DMS153 treated with DMSO at 0.1 percent for 48 hours (cell line): ENCODE measurements around the gene TMEM179.
"Not testable (repeated sequence)": the region's sequence is repeated elsewhere in the genome, so short reads cannot be mapped to it uniquely, and the experiment has no call there.

Experiments used
- DNase-seq: peaks from one replicate; lab custom pipeline; 2025; ENCODE audit not compliant: unreplicated experiment; lab: John Stamatoyannopoulos, UW

TMEM179 gene

DNA sequence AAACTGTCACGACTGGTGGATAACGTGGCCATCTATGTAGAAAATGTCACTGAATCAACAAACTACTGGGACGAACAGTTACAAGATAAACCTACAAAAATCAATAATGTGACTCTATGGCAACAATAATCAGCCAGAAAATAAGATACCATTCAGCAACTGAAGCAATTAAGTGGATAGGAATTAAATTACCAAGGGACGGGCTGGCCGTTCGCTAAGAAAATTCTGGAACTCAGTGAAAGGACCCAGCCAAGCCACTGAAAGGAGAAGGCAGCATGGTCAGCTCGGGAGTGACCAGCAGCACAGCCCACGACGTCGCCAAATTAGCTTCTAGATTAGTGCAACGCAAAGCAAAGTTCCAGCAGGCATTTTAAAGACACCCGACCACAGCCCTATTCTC lies 33.6 kb upstream of the TMEM179 start:
- DNase-seq: no peak

DNA sequence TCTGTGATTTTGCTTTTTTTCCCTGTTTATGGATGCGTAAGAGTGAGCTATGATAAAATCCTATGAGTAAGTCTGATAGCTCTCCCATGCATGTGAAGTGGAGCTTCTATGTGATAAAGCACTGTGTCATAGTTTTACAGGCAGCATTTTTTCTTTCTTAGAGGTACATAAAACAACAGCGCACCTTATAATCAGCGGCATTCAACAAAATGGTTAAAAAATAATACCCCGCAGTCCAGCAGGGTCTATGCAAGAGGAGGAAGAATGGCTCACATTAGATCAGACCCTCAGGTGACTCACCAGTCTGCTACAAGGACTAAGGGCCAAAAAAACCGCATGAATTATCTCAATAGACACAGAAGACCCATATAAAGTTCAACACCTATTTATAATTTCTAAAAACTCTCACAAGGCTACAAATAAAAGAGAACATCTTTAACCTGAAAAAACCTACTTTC lies 33.0 kb upstream of the TMEM179 start:
- DNase-seq: no peak

DNA sequence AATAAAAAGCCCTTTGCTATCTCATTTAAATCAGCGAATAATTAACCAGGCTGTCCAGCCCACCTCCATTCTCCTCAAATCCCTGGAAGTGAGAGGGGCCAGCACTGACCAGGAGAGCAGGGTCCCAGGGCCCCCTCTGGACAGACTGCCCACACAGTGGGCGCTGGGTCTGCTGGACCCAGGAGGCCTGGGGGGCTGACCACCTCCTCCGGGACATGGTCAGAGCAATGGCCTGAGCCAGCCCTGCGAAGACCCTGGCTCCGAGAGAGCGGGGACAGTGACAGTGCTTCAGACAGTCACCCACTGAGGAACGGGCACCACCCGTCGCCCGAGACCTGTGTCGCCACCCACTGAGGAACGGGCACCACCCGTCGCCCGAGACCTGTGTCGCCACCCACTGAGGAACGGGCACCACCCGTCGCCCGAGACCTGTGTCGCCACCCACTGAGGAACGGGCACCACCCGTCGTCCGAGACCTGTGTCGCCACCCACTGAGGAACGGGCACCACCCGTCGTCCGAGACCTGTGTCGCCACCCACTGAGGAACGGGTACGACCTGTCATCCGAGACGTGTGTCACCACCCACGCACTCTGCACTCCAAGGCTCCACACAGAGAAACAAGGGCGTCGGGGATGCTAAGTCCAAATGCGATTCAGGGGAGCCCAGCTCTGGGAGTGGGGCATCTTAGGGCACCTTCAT lies 32.4 kb upstream of the TMEM179 start:
- DNase-seq: not testable (repeated sequence)

DNA sequence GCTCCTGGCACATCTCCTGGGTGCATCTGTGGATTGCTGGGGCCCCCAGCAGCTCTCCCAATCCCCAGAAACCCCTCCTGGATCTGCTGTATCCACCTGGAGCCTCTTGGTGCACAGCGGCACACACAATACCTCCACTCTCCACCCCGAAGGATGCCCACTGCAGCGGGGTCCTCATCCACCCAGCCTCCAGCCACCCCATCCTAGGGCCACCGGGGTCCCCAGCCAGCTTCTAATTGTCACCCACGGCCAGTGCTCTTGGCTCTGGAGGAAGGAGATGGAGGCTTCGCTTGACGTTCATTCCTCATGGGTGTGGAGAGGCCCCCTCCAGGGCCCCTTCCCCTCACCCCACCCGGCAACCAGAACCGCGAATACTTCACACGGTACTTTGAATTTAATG lies 31.6 kb upstream of the TMEM179 start:
- no peak for DNase-seq

DNA sequence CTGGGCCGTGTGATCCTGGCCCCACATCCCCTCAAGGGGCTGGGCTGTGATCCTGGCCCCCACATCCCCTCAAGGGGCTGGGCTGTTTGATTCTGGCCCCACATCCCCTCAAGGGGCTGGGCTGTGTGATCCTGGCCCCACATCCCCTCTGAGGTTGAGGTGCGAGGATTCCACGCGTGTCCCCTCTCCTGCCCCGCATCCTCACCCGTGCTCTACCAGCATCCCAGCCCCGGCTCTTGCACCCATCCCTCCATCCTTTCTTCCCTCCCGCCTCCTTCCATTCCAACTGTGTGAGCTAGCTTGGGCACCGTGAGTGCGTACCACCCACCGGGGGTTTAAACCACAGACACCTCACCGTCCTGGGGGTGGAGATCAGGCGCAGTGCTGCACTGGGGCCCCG lies 31.1 kb upstream of the TMEM179 start:
- no peak for DNase-seq

DNA sequence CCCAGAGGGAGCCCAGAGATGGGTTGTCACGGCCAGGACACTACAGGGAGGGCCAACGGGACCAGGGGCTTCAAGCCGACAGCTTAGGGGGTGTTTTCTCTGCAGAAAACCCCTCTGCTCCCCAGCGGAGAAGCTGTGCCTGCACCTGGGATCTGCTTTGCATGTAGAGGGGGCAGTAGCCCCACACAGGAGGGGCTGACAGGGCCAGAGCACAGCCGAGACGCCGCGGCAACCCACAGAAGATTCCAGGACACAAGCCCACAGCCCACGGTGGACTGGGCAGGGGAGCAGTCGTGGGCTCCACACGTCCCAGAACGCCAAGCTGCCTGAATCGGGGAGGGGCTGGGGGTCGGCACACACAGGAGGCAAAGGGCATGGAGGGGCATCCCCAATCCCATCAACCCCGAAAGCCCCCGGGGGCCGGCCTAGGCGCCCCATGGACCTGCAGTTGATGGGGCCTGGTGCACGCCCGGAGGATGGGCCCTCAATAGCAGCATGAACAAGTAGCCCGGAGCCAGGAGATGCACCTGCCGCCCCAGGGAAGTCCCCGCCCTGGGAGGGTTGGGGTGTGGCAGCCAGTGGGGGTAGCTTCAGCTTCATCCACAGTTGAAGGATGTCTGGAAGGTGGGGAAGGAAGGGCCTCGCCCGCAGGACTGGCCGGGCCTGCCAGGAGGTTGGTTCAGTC lies 30.5 kb upstream of the TMEM179 start:
- no peak for DNase-seq

DNA sequence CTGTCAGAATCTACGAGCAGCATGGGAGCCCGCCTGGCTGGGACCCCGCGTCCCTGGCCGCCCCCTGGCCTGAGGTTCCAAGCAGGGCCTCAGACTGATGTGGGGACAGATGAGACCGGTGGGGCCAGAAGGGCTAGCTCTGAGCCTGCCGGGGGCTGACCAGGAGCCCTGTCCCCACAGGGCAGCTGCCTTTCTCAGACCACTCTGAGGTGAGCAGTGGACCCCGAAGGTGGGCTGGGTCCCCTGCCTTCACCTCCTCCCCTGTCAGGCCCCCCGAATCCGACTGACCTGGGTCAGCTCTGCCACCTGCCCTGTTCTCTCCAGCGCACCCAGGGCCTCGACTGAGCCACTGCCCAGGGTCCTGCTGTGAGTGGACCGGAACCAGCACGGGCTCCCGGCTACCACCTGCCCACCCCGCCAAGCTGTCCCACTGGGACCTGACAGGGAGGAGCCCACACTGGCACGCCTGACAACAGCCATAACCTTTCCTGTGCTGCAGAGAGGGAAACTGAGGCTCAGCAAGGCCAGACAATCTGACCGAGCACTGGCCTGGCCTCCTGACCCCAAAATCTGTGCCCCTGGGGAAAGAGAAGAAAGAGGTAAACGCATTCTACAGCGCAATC lies 29.7 kb upstream of the TMEM179 start:
- no peak for DNase-seq

DNA sequence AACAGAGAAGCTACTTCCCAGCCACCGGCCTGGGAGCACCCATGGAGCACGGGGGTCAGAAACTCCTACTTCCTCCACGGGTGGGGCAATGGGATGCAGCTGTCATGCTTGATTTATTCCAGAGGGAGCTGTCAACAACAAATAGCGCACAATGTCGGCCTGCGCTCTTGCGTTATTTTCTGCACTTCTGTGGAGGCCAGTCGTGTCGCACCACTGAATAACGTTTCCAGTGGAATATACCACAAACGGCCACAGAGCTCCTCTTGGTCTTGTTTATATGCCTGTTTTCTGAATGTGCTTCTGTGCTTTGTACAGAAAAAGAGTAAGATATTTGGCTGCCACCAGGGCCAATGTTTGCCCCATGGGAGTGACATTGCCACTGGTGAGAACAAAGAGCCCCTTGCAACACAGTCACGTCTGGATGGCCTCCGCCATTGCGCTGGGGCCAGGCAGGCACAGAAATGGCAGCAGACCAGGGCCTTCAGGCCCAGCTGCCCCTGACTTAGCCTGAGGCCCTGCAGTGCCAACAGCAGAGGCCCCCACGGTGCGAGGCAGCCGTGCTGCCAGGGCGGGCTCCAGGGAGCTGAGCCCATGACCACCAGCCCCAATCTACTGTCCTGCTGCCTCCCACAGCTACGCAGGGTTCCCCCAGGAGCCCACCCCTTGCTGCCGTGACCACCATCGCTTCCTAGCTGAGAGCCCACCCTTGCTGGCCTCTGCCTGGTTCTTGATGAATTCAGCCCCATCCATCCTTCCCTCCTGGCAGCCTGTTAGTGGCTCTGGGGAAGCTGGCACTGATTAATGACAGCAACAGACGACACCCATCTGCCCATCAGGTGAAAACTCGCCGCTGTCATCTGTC lies 28.9 kb upstream of the TMEM179 start:
- no peak for DNase-seq

DNA sequence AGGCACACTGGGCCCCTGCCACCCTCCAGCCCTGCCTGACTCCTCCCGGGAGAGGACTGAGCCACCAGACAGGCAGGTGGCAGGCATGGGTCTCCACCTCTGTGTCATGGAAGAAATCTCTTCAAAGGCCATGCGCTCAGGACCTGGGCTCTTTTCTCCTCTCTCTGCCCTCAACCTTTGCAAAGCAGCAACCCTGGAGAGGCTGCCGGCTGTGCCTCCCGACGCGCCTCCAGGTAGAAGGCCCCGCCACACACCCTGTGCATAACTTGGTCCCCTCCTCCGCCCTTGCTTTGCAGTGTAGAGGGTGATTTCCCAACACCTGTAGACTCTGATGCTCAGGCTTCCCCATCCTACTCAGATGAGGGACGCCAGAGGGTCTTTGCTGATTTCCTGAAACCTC lies 28.2 kb upstream of the TMEM179 start:
- DNase-seq: no peak

DNA sequence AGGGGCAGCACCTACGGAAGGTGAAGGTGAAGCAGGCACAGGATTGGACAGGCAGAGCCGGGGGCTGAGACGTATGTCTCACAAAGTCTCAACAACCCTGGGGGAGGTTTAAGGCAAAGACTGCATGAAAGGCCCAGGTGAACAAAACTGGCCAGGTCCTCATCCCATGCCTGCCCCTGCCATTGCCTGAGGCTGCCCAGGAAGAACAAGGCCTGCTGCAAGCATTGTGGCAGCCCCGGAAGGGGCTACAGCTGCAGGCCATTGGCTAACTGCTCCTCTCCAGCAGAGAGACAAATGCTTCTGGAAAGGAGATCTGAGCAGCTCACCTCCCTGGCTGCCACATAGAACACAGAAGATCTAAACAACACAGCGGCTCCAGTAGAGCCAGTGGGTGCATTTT lies 20.4 kb upstream of the TMEM179 start:
- DNase-seq: no peak

DNA sequence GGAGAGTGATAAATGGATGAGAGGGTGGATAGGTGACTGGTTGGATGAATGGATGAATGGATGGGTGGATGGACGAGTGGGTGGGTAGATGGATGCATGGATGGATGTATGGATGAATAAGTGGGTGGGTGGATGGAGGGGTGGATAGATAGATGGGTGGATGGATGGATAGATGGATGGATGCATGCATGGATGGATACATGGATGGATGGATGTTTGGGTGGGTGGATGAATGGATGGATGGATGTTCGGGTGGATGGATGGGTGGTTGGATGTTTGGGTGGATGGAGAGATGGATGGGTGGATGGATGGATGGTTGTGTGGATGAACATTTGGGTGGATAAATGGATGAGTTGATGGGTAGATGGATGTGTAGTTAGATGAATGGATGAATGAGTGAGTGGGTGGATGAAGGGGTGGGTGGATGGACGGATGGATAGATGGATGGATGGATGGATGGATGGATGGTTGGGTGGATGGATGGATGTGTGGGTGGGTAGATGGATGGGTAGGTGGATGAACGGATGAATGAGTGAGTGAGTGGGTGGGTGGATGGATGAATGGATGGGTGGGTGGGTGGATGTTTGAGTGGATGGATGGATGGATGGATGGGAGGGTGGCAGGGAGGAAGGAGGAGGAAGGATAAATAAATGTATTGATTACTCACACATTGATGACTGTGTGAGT lies 9.7 kb upstream of the TMEM179 start:
- DNase-seq: no peak

DNA sequence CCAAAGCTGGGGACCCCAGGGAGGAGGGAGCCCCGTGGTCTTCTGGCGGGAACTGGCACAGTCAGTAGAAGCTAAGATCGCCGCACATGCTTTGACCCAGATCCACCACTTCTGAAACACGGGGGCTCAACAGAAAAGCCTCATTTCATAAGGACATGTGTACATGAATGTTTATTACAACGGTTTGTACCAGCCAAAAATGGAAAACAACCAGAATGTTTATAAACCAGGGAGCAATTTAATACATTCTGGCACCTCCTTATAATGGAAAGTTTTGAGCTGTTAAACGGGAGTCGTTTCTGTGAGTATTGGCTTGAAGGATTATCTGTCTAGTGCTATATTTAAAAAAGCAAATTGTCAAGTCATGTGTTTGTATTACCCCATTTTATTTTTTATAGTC lies 7.3 kb upstream of the TMEM179 start:
- no peak for DNase-seq

DNA sequence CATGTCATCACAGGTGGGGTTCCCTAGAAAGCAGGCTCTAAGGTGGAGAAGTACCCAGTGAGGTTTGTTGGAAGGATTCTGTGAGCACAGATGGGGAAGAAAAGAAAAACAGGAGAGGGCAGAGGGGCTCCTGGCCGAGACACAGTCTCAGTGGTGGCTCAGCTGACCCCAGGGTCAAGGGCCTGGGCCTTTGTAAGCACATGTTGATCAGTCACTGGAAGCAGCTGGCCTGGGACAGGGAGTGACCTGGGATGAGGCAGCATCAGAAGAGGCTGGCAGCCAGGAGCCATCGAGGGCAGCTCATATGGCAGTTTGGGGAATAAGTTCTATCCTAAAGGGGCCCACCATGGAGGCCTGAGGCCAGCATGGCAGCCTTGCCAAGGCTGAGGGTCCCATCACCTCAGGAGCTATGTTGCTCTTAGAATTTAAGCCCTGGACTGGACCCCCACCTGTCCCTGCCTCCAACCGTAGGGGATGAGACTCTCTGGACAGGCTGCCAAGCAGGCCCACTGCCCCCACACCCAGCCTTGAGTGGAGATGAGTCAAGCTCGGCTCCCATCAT lies 6.3 kb upstream of the TMEM179 start:
- no peak for DNase-seq

DNA sequence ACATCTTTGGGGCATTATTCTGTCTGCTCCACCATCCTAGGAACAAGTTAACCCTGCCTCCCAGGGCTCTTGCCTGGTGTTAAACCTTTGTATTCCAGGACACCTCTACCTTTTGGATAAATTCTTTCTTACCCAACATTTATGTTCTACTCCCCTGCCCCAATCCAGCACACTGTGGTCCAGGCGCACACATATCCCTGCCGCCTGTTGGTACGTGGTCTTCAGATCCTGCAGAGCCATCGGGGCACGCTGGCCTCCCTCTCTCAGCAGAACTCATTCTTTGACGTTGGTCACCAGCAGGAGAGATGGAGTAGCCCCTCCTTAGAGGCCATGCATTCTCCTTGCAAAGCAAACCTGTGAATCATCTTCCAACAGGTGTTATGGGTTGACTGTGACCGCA lies 5.1 kb upstream of the TMEM179 start:
- DNase-seq: no peak

DNA sequence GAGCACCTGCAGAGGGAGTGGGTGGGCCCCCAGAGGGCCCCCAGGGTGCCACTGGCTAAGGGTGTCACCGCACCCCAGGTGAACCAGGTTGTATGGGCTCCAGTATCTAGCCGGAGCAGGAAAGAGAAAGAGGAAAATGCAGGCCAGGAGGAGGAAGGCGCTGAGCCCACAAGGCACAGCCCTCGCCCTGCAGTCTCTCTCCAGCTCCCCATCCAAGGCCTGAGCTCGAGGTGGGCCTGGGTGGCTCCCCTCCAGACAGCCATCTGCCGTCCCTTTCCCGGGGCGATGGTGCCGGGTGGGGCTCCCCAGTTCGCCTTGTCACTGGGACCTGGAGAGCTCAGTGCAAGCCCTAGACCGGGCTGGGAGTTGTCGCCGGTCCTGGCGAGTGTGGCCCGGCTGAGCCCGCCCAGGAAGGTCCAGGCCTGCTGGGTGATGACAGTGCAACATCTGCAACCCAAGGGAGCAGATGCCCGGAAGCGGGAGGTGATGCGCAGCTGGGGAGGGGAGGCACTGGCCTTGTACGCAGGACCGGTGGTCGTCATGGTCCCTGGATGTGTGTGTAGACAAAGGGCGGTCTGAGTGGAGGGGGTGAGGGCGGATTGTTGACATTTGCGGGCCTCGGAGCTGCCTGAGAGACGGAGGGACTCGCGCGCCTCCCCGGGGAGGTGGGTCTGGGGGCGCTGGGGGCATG lies 716 bp downstream of the TMEM179 start:
- DNase-seq: no peak

DNA sequence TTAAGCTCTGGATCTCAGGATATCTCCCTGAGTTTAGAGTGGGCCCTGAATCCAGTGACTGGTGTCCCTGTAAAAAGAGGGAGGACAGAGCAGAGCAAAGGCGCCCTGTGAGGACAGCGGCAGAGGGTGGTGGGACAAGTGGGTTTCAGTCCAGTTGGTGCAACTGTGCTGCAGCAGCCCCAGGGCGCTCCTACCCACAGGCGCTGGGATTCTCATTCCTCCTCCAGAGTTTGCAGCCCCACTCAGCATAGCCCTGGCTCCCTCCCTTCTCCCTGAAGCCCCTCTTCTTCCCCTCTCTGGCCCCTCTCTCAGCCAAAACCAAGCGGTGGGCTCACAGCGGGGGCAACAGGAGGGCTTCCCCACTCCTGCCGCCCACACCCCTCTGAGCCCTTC lies 1.6 kb downstream of the TMEM179 start:
- DNase-seq: no peak

DNA sequence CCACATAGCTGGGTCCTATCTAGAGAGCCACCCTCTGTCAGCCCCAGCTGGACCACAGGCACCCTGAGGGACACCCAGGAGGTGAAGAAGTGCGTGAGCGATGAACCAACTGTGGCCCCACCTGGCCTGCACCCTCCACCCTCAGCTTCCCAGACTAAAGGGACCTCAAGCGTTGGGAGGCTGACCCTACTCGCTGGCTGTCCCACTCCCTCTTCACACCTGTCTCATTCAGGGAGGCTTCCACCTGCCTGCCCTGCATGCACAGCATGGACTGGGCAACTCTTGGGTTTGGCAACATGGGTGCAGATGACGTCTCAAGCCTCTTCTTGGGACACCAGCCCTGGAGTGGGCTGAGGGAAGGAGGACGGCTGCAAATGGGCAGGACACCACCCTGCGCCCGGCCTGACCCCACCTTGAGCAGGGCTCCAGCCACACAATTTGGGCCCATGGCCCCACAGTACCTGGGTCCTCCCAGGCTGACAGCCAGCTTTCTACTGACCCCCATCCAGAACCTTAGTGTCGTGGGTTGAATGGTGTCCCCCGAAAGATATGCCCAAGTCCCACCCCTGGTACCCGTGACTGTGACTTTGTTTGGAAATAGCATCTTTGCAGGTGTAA lies 2.1 kb downstream of the TMEM179 start:
- DNase-seq: no peak

DNA sequence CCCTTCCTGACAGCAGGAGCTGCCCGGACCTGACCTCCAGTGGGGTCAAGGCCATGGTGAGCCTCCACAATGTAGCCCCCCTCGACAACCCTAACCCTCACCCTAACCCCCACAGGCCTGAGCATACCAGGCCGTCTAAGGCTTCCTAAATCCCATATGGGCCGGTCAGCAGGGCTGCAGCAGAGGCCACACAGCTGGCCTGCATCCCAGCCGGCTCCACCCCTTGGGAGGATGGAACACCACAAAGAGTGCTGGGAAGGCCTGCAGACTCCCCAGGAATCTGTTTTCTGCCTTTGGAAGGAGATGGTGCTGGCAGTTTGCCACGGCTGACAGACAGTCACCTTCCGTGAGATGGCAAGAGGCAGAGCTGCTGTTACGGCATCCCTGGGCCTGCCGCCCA lies 2.8 kb downstream of the TMEM179 start:
- no peak for DNase-seq

DNA sequence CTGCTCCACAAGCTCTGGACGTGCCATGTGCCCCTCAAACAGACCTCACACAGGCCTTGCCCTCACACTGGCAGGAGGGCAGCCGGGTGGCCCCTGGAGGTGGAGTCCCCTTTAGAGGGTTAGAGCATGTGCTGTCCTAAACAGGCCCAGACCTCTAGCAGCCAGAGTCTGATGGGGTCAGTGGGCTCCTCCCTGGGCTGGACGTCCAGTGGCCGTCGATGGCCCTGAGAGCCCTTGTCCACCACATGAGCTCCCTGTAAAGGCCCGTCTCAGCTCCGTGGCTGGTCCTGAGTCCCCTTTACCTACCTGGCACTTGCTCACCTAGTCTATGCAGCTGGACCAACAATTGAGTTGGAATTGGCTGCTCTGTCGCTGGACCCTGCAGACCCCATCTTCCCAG lies 3.8 kb downstream of the TMEM179 start:
- DNase-seq: no peak
